NCI-H446 (cell line): ENCODE measurements around the gene RFX2.
"Not testable (repeated sequence)": the region's sequence is repeated elsewhere in the genome, so short reads cannot be mapped to it uniquely, and the experiment has no call there.

Experiments used
- DNase-seq, 2 experiments: peaks; one replicate each; lab custom pipeline; 2025; lab: John Stamatoyannopoulos, UW

The RFX2 gene

GRCh38 chr19:5971714-5972354 lies 138.5 kb downstream of the RFX2 start:
- no peak for DNase-seq

DNA sequence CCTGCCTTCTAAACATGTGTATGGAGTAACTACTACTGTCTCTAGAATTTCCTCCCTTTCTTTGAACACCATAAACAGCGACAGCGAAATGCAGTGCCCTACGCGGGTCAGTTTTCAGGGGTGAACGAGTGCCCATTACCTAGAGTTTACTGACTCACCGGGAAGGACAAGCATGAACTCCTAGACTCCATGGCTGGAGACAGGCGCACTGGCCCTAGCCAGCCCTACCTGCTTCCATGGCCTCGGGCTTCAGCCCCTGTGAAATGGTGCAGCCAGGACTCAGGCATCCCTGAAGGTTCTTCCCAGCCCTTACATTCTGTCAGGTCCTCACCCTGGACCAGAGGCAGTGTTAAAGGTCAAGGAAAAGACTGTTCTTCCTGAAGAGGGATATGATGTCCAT lies 140.8 kb downstream of the RFX2 start:
- no peak for DNase-seq

GRCh38 chr19:5968431-5969373 lies 141.6 kb downstream of the RFX2 start:
- no peak for DNase-seq

DNA sequence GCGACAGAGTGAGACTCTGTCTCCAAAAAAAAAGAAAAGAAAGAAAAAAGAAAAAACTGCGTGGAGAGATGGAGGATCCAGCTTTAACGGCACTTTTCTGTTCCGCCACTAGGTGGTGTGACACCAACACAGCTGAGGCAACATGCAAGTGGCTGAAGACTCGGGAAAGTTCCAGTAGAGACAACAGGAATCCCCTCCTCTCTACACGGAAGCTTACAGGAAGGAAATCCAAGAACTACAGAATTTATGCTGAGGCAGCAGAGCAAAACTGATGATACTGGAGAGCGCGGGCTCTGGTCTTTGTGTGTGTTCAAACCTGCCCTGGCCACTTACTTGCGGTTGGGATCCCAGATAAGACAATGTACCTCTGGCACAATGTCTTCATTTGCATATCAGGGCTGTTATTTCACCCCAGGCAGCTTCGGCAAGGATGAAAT lies 142.3 kb downstream of the RFX2 start:
- peak; percentile 53 to 73 for DNase-seq

DNA sequence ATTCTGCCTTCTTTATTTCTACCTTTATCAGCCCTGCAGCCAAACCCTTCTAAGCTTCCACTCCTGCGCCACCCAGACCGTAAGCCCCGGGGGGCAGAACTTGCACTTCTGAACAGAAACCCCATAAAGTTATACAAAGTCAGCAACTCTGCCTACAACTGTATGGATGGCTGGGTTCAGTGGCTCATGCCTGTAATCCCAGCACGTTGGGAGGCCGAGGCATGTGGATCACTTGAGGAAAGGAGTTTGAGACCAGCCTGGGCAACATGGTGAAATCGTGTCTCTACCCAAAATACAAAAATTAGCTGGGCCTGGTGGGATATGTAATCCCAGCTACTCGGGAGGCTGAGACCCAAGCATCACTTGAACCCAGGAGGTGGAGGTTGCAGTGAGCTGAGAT lies 142.7 kb downstream of the RFX2 start:
- no peak for DNase-seq

- DNase-seq = no peak
Observed at GRCh38 chr19:5966941-5967340, 143.4 kb downstream of the RFX2 start.

DNA sequence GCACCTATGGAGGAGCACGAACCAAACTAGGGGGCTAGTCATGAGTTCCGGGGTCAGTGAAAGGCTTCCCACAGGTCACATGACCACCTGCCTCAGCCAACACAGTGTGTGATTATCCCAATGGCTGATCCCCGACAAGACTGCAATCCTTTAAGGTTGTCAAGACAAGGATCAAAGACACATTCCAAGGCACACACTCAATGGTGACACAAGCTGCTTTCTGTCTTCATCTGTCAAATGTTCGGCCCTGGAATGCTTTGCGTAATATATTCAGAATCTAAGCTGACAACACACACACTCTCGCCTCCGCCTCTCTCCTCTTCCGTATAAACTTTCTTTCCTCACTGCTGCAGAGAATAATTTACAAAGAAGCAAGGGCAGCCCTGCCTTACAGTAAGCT lies 144.1 kb downstream of the RFX2 start:
- no peak for DNase-seq

- DNase-seq = no peak
Observed at GRCh38 chr19:5964816-5965565, 145.3 kb downstream of the RFX2 start.

DNA sequence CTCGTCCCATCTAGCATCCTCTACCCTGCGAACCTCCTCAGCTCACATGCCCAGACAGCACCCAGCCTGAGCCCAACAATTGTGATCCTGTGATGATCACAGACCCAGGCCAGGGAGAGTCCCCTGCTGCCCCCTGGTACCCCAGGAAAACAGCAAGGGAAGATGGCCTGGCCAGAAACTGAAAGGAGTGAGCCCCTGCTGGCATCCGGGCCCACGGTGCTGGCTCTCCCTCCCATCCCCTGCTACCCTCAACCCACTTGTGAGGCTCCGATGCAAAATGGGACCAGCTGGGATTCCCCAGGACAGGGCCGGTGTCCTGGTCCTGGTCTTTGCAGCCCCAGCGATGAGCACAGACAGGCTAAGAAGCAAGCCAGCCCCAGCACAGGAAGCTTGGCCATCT lies 146.4 kb downstream of the RFX2 start:
- no peak for DNase-seq

DNA sequence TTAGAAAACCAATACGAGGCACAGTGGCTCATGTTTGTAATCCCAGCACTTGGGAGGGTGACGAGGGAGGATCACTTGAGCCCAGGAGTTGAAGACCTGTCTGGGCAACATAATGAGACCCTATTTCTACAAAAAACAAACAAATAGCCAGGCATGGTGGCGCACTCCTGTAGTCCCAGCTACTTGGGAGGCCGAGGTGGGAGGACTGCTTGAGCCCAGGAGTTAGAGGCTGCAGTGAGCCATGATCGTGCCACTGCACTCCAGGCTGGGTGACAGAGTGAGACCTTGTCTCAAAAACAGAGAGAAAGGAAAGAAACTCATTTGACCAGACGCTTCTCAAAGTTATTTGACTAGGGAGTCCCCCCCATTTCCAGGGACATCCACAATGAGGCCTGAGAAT lies 147.0 kb downstream of the RFX2 start:
- DNase-seq = not testable (repeated sequence)

GRCh38 chr19:5961969-5962945 lies 148.0 kb downstream of the RFX2 start:
- peak in 1 of 2 experiments; percentile 16 for DNase-seq

DNA sequence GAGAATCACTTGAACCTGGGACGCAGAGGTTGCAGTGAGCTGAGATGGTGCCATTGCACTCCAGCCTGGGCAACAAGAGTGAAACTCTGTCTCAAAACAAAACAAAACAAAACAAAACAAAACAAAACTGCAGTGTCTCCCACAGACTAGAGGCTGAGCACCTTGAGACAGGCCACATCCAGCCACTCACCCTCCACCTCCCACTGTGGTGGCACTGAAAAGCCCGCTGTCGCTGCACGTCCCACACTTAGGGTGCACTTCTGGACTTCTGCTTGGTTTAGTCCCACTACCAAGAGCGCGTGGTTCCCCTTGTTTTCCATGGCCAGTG lies 148.7 kb downstream of the RFX2 start:
- DNase-seq = not testable (repeated sequence)

DNA sequence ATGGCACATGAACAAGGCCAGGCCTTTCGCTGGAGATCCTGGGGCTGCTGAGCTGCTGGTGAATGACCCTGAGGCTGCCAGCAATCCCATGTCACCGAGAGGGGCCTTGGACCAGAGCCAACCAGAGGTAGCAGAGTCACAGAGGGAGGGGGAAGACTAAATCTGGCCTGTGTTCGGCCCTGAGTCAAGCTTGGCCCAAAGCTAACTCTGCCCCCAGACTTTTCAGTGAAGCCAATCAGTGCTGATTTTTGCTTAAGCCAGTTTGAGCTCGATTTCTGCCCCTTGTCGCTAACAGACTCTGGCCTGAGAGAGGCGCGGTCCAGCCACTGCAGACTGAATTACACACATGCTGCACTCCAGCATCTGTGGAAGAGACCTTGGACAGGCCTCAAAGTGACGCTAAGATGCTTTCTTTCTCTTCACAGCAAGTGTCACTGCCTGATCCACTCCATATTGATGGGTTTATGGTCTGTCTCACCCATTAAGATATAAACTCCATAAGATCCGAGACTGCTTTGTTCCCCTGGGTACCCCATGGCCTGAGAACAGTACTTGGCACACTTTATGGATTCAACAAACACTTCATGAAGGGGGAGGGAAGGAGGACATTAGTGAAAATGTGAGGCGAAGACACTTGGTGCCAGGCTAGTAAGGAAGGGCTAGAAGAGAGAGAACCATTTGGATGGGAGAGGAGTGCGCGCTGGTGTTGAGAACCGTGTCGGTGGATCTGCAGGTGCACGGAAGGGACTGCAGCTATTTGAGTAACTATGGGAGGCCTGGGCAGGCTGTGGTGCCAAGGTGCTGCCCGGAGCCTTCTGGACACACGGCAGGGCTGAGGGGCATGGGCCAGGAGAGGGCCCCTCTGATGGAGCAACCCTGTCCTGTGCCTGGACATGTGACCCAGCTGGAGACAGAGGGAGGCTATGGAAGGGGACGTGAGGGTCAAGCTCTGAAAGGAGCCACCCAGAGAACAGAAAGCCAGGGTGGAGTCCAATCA lies 150.0 kb downstream of the RFX2 start:
- peak in 1 of 2 experiments; percentile 54 for DNase-seq

DNA sequence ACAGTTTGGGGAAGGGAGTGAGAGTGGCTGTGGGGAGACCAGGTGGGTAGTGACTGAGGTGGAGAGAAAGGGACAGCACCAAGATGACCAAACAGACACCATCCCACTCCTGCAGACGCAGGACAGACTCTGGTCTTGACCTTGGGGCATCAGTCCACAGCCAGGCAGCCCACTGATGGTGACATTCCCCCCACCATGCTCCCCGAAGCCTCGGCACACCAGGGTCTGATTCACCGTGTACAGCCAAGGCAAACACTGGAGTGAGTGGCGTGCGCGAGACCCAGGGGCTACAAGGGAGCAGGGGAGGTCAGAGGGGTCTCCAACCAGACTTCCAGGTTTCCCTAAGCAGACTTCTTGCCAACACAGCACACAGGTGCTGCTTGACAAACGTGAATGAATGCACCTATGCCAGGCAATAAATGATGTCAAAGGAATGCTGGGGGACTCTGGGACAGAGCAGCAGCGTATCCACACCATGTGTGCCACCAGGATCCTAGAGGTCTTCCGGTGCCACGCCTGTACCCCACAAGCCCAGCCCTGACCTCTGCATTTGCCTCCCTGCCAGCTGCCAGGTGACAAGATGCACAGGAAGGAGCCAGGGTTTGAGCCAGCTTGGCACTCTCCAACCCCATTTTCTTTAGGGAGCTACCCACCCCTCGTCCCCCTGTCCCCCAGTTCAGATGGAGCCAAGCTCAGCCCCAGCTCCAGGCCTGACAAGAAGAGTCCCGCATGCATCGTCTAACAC lies 150.9 kb downstream of the RFX2 start:
- DNase-seq = no peak

DNA sequence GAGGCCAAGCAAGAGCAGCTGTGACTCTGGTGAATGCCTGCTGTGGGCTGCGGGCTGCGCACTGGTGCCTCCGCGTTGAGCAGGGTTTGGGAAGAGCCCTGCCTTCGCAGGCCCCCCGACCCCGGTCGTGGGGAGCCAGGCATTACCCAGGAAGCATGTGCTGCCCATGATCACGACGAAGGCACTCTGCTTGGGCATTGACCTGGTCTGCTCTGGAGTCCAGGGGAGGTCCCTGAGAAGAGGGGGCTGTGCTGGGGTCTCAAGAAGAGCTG lies 151.5 kb downstream of the RFX2 start:
- no peak for DNase-seq

GRCh38 chr19:5958074-5958850 lies 152.0 kb downstream of the RFX2 start:
- no peak for DNase-seq

- no peak for DNase-seq
Observed at GRCh38 chr19:5957170-5957569, 153.1 kb downstream of the RFX2 start.

DNA sequence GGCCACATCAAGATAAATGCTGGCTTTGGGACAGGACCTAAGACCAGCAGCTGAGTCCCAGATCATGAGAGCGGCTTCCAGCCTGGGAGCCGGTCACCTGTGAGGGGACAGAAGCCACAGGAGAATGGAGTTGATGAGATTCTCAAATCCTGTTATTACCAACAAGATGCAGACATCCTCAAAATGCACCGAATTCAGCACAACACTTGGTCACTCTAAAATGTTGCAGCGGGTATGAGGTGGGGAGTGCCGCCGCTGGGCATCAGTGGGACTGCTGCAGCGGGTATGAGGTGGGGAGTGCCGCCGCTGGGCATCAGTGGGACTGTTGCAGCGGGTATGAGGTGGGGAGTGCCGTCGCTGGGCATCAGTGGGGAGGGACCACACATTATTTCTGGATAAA lies 153.6 kb downstream of the RFX2 start:
- no peak for DNase-seq

DNA sequence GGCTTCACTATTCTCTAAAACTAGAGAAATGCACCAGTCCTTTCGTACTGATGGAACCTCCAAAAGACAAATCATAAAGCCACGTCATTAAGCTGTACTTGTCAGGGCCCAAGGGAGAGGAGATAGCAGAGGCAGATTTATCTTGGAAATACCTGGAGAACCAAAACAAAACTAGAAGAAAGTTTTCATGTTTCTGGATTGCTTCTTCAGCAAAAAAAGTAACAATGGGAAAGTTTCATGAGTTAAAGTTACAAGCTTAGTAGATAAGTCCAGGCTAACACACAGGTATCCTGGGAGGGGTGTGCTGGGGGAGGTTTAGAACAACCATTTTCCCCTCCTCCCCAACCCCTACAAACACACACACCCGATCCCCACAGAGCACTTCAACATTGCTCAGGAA lies 154.0 kb downstream of the RFX2 start:
- no peak for DNase-seq
